ENCODE measurements around the gene ZC3H8.
"Not testable (repeated sequence)": the region's sequence is repeated elsewhere in the genome, so short reads cannot be mapped to it uniquely, and the experiment has no call there.

ZC3H8 gene

DNA sequence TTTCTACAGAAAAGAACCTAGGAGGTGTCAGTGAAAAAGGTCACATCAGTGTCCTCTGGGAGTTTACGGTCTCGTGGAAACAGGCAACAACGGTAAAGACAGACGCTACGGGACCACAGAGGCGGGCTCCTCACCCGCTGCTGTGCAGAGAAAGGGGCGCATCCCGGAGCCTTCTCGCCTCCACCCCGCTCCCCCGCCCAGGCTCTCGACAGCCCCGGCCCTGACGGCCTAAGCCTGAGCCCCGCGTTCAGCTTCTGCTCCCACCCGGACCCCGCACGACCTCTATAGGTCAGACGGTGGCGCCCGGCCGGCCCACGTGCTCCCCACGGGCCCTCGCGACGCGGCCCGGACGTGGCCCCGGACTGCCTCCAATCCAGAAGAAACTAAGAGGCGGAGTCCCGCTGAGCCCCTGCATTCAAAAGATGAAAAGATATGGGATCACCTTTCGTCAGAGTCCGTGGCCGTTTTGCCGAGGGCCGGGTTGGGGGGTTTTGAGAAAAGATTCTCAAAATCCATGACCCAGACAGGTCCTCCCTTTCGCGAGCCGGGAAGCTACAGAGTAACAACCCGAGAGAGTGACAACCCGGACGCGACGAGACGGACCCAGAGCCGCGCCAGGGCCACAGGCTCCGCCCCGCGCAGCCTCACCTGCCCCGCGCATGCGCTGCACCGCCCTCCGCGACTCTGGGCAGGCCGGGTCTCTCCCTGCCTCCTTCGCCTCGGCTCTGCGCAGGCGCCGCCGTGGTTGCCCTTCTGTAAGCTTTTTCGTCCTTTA lies at the start of gene ZC3H8:
Gene ZC3H8 (minus strand): TSS at position 577 of the 775 bp plus-strand sequence. CDS start 61 bp downstream, at position 516.
- peak within 1 kb of the TSS; percentile 30; the same call in 1 of the 2 replicates for H3K27ac ChIP-seq (ENCODE audit: low read depth, low read length)
- peaks cover 17% of the 10 kb centered on the region for H3K4me1 ChIP-seq (ENCODE audit: control insufficient read depth, insufficient read depth, low read length, unreplicated experiment)
- H2AFZ ChIP-seq (ENCODE audit: low read length, unreplicated experiment): peak within 1 kb of the TSS; percentile 82
- H3K4me3 ChIP-seq (ENCODE audit: low read depth, low read length): peak within 1 kb of the TSS; percentile 91
- H3K36me3 ChIP-seq (ENCODE audit: insufficient read depth, low read length): peaks cover 3% of the 10 kb centered on the region; the same call in 1 of the 2 replicates
- peaks cover 37% of the 10 kb centered on the region for H3K79me2 ChIP-seq (ENCODE audit: control insufficient read depth, insufficient read depth, low read length, unreplicated experiment)
- H3K27me3 ChIP-seq (ENCODE audit: insufficient read depth, low read length): no peaks in the 10 kb centered on the region

DNA sequence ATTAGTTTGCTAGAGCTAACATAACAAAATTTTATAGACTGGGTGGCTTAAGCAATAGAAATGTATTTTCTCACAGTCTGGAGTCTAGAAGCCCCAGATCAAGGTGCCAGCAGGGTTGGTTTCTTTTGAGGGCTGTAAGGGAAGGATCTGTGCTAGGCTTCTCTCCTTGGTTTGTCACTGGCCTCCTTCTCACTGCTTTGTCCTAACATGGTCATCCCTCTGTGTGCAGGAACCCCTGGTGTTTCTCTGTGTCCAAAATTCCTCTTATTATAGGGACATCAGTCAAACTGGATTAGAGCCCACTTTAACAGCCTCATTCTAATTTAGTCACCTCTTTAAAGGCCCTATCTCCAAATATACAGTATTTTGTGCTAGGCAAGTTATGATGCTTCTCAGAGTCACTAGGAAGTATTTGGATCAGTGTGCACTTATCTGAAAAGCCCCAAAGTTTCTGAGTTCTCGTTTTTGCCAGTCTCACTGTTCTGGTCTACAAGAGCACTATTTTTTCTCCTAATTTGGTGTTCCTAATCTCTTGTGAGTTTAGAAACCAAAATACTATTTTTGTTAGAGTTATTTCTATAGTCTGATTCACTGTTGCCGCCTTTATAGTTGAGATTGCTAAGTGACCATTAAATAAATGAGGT lies 49.6 kb upstream of the ZC3H8 start:
- Histone ChIP-seq H3K4me3 (ENCODE audit: low read depth, low read length) (no peak overlapping the region), H3K4me1 (ENCODE audit: control insufficient read depth, insufficient read depth, low read length, unreplicated experiment) (peaks cover 21% of the 10 kb centered on the region), H3K36me3 (ENCODE audit: insufficient read depth, low read length) (peaks cover 18% of the 10 kb centered on the region), H2AFZ (ENCODE audit: low read length, unreplicated experiment) (no peak overlapping the region), H3K27ac (ENCODE audit: low read depth, low read length) (no peak overlapping the region), H3K27me3 (ENCODE audit: insufficient read depth, low read length) (no peaks in the 10 kb centered on the region), H3K79me2 (ENCODE audit: control insufficient read depth, insufficient read depth, low read length, unreplicated experiment) (no peaks in the 10 kb centered on the region)

DNA sequence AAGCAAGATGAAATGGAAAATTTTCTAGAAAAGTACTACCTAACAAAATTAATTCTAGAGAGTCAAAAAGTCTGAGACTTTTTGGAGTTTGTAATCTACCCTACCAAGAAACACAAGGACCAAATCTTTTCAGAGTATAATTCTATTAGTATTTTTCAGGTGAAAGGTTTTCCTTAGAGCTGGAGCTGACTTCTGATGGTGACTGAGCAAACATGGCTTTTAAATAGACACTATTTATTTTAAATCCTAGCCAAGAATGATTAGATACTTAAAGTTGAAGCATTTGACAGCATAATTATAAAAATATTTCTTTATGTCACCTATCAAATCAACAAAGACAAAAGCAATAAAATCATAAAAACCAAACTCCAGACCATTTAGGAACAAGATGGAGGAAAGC lies 47.1 kb upstream of the ZC3H8 start:
- Histone ChIP-seq H3K4me3 (ENCODE audit: low read depth, low read length) (no peak overlapping the region), H3K79me2 (ENCODE audit: control insufficient read depth, insufficient read depth, low read length, unreplicated experiment) (no peaks in the 10 kb centered on the region), H3K4me1 (ENCODE audit: control insufficient read depth, insufficient read depth, low read length, unreplicated experiment) (peaks cover 21% of the 10 kb centered on the region), H3K27me3 (ENCODE audit: insufficient read depth, low read length) (no peaks in the 10 kb centered on the region), H3K36me3 (ENCODE audit: insufficient read depth, low read length) (peaks cover 15% of the 10 kb centered on the region), H2AFZ (ENCODE audit: low read length, unreplicated experiment) (no peak overlapping the region), H3K27ac (ENCODE audit: low read depth, low read length) (peak overlapping the region; percentile 41)

DNA sequence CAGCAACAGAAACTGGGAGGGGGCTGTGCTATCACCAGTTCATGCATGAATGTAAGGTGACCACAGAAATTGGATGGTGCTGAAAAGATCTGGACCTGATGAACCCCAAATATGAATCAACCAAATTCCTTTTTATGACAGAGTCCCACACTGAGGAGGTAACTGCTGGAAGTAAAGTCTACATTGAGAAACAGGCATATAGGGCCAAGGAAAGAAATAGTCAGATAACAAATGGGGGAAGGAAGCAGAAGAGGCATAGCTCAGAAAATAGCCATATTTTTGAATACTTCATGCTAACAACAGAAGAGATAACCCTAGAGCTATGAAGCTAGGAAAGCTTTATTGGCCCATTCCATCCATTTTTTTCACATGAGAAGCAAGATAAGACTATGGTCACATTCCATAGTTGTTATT lies 46.3 kb upstream of the ZC3H8 start:
- Histone ChIP-seq H3K27me3 (ENCODE audit: insufficient read depth, low read length) (no peaks in the 10 kb centered on the region), H3K79me2 (ENCODE audit: control insufficient read depth, insufficient read depth, low read length, unreplicated experiment) (no peaks in the 10 kb centered on the region), H2AFZ (ENCODE audit: low read length, unreplicated experiment) (peak overlapping the region; percentile 35), H3K4me1 (ENCODE audit: control insufficient read depth, insufficient read depth, low read length, unreplicated experiment) (peaks cover 21% of the 10 kb centered on the region), H3K4me3 (ENCODE audit: low read depth, low read length) (no peak overlapping the region), H3K27ac (ENCODE audit: low read depth, low read length) (peak overlapping the region; percentile 36), H3K36me3 (ENCODE audit: insufficient read depth, low read length) (peaks cover 15% of the 10 kb centered on the region)

DNA sequence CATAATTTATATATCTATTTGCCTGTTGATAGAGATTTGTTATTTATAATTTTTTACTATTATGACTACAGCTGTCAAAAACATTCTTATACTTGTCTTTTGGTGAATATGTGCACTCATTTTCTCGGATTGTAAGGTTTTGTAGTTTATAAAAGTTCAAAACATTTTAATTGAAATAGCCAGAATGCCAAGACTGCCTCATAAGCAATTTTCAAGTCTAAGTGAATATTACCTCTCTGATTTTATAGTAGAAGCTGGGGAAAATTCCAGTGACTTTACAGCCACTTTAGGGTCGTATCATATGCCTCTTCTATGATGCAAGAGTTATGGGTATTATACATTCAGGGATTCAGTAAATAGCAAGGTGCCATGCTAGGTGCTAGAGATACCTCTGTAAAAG lies 41.6 kb upstream of the ZC3H8 start:
- H3K36me3 ChIP-seq (ENCODE audit: insufficient read depth, low read length): no peaks in the 10 kb centered on the region
- no peaks in the 10 kb centered on the region for H3K27me3 ChIP-seq (ENCODE audit: insufficient read depth, low read length)
- H2AFZ ChIP-seq (ENCODE audit: low read length, unreplicated experiment): no peak overlapping the region
- no peaks in the 10 kb centered on the region for H3K79me2 ChIP-seq (ENCODE audit: control insufficient read depth, insufficient read depth, low read length, unreplicated experiment)
- H3K27ac ChIP-seq (ENCODE audit: low read depth, low read length): no peak overlapping the region
- no peak overlapping the region for H3K4me3 ChIP-seq (ENCODE audit: low read depth, low read length)
- H3K4me1 ChIP-seq (ENCODE audit: control insufficient read depth, insufficient read depth, low read length, unreplicated experiment): peaks cover 11% of the 10 kb centered on the region

DNA sequence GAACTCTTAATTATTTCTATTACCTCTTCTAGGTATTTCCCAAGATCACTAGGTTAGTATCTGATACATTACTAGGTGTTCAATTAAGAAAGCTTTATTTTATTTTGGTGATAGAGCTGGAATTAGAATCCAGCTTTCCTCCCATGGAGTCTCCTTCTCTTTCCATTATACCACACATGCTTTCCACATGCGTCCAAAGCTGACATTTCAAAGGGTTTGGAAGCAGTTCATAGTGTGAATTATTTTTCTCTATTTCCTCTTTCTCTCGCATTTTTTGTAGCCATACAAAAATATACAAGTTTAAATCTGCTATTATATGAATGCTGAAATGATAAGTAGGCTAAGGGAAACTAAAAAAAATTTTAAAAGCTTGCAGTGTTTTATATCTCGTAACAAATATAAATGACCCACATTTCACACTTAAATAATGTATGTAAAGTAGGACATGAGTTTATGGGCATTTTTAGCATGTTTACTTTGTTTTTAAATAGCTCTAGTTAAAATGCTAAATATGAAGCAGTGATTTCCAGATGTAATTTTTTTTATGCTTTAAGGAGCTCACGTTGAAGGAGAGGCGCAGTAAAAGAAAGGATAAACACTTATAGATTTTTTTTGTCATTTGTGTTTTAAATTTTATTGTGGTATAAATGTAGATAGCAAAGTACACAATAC lies 40.7 kb upstream of the ZC3H8 start:
- Histone ChIP-seq H3K36me3 (ENCODE audit: insufficient read depth, low read length) (no peaks in the 10 kb centered on the region), H3K27ac (ENCODE audit: low read depth, low read length) (no peak overlapping the region), H3K79me2 (ENCODE audit: control insufficient read depth, insufficient read depth, low read length, unreplicated experiment) (no peaks in the 10 kb centered on the region), H2AFZ (ENCODE audit: low read length, unreplicated experiment) (no peak overlapping the region), H3K4me3 (ENCODE audit: low read depth, low read length) (no peak overlapping the region), H3K27me3 (ENCODE audit: insufficient read depth, low read length) (no peaks in the 10 kb centered on the region), H3K4me1 (ENCODE audit: control insufficient read depth, insufficient read depth, low read length, unreplicated experiment) (peaks cover 2% of the 10 kb centered on the region)

DNA sequence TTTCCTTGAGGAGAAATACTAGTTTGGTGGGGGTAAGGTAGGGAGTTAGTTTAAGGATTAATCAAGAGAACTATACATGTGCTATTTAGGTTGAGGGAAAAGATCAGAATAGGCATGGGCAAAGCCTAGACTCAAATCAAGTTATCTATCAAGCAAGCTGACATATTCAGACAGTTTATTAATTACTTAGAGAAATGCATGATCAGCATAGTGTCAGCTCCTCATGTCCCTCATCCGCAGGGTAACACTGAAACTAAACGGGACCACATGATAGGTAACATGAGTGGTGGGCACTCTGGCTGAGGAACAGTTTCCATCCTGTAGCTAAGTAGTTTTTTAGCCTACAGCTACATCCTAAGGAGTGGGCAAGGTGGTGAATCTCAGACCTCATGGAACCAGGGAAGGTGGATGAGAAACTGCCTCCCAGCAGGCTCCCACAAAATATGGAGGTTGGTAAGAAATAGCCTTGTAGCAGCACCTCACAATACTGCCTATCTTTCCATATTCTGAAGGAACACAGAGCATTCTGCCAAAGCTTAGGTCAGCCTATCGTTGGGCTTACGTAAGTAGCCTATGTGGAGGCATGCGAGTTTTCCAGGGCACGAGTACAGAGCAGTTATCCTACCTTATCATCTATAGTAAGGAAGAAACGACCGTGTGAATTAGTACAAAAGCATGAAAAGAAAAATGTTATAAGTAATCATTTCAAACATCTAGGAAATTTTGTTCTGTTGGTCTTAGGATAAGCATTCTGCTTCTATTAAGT lies 39.0 kb upstream of the ZC3H8 start:
- Histone ChIP-seq H3K4me1 (ENCODE audit: control insufficient read depth, insufficient read depth, low read length, unreplicated experiment) (peaks cover 7% of the 10 kb centered on the region), H3K4me3 (ENCODE audit: low read depth, low read length) (no peak overlapping the region), H3K79me2 (ENCODE audit: control insufficient read depth, insufficient read depth, low read length, unreplicated experiment) (no peaks in the 10 kb centered on the region), H3K27me3 (ENCODE audit: insufficient read depth, low read length) (no peaks in the 10 kb centered on the region), H2AFZ (ENCODE audit: low read length, unreplicated experiment) (no peak overlapping the region), H3K27ac (ENCODE audit: low read depth, low read length) (no peak overlapping the region), H3K36me3 (ENCODE audit: insufficient read depth, low read length) (no peaks in the 10 kb centered on the region)

DNA sequence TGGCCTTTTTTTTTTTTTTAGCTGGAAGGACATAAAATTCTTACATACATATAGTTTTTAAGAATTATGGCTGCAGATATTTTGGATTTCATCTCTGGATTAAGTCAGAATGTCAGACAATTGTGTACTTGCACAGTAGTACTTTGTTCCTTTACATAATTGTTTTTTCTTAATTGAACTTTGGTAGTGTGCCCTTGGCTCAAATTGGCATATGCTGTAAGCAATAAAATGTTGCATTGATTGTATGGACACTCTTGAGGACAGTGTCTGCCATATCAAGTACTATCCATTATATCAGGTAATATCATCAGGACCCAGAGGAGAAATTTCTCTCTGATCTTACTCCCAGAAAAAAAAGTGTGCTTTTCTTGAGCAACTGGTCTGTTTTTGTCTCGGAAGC lies 35.8 kb upstream of the ZC3H8 start:
- peaks cover 7% of the 10 kb centered on the region for H3K4me1 ChIP-seq (ENCODE audit: control insufficient read depth, insufficient read depth, low read length, unreplicated experiment)
- no peak overlapping the region for H3K4me3 ChIP-seq (ENCODE audit: low read depth, low read length)
- no peak overlapping the region for H3K27ac ChIP-seq (ENCODE audit: low read depth, low read length)
- H3K79me2 ChIP-seq (ENCODE audit: control insufficient read depth, insufficient read depth, low read length, unreplicated experiment): no peaks in the 10 kb centered on the region
- no peaks in the 10 kb centered on the region for H3K27me3 ChIP-seq (ENCODE audit: insufficient read depth, low read length)
- H3K36me3 ChIP-seq (ENCODE audit: insufficient read depth, low read length): no peaks in the 10 kb centered on the region
- H2AFZ ChIP-seq (ENCODE audit: low read length, unreplicated experiment): no peak overlapping the region

DNA sequence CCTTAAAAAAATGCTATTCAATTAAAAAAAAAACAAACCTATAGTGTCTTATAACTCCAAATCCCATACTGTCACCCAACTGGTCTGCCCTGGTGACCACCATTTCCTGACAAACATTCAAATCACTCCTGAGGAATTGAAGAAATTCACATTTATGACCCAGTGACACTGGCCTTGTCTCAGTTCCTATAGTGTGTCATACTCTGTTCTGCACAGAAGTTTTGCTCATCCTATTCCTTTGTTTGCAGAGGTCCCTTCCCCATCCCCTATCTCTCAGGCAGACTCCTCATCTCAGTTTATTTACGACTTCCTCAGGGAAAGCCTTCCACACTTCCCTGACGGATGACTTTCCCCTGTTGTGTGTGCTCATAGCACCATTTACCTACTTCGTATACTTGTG lies 35.2 kb upstream of the ZC3H8 start:
- H3K4me1 ChIP-seq (ENCODE audit: control insufficient read depth, insufficient read depth, low read length, unreplicated experiment): peaks cover 7% of the 10 kb centered on the region
- H3K27ac ChIP-seq (ENCODE audit: low read depth, low read length): no peak overlapping the region
- H3K36me3 ChIP-seq (ENCODE audit: insufficient read depth, low read length): no peaks in the 10 kb centered on the region
- no peak overlapping the region for H2AFZ ChIP-seq (ENCODE audit: low read length, unreplicated experiment)
- H3K79me2 ChIP-seq (ENCODE audit: control insufficient read depth, insufficient read depth, low read length, unreplicated experiment): peaks cover 4% of the 10 kb centered on the region
- no peak overlapping the region for H3K4me3 ChIP-seq (ENCODE audit: low read depth, low read length)
- no peaks in the 10 kb centered on the region for H3K27me3 ChIP-seq (ENCODE audit: insufficient read depth, low read length)

DNA sequence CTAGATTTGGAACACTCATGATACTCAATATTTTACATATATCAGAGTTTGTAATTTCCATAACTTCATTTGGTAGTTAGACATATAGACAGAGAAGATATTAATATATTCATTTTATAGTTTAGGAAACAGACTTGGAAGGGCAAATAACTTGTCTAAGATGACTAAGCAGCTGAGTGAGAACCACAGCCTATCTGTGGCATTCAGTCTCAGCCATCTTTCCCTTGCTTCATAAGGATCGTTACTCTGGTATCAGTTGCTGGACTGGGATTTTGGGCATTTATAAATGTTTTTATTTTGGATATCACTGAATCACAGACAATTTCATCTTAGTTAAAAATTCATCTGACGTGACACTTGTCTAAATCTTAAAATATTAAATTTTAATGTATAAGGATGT lies 28.7 kb upstream of the ZC3H8 start:
- not testable (repeated sequence) for H3K4me3 ChIP-seq (ENCODE audit: low read depth, low read length); H3K79me2 ChIP-seq (ENCODE audit: control insufficient read depth, insufficient read depth, low read length, unreplicated experiment); H3K4me1 ChIP-seq (ENCODE audit: control insufficient read depth, insufficient read depth, low read length, unreplicated experiment); H3K27me3 ChIP-seq (ENCODE audit: insufficient read depth, low read length); H3K36me3 ChIP-seq (ENCODE audit: insufficient read depth, low read length); H3K27ac ChIP-seq (ENCODE audit: low read depth, low read length); H2AFZ ChIP-seq (ENCODE audit: low read length, unreplicated experiment)
